GM13977 (cell line): Measurements from ENCODE around the gene NANP.

Source experiments
- DNase-seq: peaks from one replicate; pipeline ENCODE4 v3.0.0; 2012; ENCODE audit warnings: low spot score
- in situ Hi-C: fragments of 300-500 bp; cut with MboI; formaldehyde crosslinking; loops from one replicate; pipeline ENCODE4 v1.12.0; 2022; ENCODE audit warnings: low sequenced_read_pairs, low pct_unique_long_range_greater_than_20kb, mixed read lengths, inconsistent platforms; ENCODE audit not compliant: unreplicated experiment
- TF ChIP-seq, protein P1 (sequence below): IDR thresholded peaks from 2 replicates; pipeline ENCODE4 v1.5.1; 2012; ENCODE audit warnings: mild to moderate bottlenecking, control low read depth; ENCODE audit not compliant: insufficient read depth; ENCODE audit errors: extremely low read depth, missing control alignments

NANP gene

DNA sequence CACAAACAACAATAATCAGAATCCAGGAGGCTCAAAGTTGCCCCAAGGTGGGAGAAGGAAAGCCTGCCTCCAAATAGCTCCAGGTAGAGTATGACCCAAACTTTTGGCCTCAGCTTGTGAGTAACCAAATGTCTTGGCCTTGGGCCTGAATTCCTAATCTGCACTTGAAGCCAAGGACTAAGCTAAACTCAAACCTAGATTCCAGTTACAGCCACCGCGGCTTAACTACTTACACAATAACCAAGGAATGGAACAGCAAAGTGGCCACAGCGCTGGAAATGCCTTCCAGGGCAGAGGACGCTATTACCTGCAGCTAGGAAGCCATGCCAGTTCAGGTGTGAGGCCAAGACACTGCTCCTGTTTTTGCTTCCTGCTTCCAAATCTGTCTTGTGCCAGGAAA, 43.1 kb downstream of the NANP start:
- DNase-seq, result no peak
- in situ Hi-C loops, result no loop called here
- TF ChIP-seq, protein P1, sequence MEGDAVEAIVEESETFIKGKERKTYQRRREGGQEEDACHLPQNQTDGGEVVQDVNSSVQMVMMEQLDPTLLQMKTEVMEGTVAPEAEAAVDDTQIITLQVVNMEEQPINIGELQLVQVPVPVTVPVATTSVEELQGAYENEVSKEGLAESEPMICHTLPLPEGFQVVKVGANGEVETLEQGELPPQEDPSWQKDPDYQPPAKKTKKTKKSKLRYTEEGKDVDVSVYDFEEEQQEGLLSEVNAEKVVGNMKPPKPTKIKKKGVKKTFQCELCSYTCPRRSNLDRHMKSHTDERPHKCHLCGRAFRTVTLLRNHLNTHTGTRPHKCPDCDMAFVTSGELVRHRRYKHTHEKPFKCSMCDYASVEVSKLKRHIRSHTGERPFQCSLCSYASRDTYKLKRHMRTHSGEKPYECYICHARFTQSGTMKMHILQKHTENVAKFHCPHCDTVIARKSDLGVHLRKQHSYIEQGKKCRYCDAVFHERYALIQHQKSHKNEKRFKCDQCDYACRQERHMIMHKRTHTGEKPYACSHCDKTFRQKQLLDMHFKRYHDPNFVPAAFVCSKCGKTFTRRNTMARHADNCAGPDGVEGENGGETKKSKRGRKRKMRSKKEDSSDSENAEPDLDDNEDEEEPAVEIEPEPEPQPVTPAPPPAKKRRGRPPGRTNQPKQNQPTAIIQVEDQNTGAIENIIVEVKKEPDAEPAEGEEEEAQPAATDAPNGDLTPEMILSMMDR, result no peak

DNA sequence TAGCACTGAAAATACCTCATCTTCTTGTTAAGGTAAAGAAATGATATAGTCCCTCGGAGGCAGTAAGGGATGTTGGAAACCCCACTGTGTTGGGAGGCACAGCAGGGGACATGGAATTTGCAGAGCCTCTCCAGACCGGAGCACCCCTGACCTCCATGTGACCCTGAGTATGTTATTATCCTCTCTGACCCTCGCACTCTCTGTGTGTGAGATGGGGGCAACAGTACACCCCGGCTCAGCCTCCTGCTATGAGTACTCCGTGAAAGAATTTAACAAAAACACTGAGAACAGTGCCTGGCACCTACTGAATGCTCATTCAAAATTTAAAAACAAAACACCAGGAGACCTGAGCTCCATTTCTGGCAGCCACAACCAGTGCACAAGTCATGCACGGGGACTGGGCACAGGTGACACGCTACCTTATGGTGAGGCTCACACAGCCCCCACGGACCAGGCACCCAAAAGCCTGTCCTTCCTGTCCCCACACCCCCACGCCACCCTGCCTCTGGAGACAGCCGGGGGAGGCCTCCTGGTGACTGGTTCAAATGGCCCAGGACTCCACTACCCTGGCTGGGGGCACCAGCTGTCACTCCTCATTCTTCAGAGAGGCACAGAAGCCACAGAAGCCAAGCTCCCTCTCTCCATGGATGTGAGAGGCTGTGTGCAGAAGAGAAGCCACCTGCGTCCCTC, 44.6 kb downstream of the NANP start:
- in situ Hi-C loops, result no loop called here
- TF ChIP-seq, protein P1, result no peak
- no peak for DNase-seq

DNA sequence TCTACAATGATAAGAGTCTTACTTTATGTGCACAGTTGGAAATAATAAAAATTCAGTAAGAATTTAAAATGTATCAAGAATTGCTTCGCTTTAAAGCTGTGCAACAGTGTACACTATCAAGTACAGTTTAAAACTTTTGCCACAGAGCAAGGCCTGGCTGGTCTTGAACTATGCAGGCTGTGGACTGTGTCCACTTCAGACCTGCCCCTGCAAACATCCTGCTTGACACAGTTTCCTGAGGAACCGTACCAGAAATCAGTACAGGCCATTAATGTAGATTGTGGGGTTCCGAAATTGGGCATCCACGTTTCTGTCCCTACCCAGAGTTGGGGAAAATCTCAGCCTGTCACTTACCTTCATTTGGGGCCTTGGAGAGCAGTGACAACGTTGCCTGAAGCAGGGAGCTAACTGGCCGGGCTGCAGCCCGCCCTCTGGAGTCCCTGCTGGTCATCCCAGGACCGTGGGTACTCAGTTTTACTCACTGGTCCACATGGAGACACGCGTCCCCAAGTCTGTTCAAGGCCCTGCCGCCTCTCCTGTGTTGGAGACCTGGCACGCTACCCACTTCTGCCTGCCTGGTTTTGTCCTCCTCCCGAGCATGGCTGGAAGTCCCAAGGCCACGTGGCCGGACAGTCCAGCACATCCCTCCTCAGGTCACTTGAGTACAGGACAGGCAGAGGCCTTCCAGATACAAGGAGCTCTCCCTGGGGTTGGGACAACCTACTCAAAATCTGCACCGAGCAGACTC, 46.9 kb downstream of the NANP start:
- TF ChIP-seq, protein P1, result no peak
- in situ Hi-C loops, result no loop called here
- no peak for DNase-seq

DNA sequence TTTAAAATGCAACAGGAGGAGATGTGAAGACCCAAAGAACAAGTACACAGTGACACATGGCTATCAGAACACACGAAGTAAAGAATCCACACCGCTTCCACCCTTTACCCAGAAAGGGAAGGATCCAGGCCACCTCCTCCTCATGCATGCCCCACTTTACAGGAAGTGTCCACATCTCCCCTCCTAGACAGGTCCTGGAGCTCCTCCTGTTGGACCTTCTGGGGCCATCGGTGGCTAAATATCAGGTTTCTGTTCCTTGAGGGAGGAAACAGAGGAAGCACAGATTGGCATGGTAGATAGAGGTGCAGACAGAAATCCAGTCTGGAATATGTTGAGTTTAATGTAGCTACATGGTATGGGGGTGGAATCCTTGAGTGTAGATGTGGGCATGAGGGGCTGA, 49.4 kb downstream of the NANP start:
- TF ChIP-seq, protein P1, result no peak
- in situ Hi-C loops, result no loop called here
- DNase-seq, result no peak

DNA sequence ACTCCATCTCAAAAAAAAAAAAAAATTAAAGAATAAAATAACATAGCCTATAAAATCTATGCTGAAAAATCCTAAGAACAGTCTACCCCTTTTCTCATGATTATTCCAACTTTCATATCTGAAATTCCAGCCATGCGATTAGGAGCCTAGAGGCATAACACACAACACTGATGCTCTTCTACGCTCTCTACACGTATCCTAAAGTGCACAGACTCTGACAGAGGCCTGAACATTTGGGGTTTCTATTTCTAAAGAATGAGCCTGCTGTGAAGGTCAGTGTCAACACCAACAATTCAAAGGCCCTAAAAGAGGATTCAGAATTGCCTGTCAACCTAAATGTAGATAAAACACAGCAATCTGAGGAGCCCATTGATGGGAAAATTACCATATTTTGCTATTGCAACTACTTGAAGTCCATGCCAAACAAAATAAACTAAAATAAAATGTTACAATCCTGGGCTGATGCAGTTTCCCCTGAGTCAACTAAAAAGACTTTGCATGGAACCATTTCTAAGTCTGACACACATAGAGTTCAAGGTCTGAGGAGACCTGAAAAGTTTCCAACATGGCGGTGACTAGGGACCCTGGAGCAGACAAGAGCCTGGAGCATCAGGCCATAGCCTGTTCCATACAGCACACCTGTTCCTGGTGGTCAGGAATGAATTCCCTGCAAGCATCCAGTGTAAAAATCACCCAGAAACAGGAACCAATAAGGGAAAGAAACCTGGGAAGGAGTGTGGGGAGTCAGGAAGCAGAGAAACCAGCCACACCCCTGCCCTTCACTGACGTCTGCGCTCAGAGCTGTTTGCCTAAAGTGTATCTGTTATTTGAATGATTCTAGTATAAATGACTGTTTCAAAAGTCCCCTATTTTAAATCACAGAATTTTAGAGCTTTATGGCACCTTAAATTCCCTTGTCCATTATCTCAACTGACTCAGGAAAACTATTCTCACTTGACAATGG, 50.2 kb downstream of the NANP start:
- DNase-seq, result no peak
- in situ Hi-C loops, result no loop called here

DNA sequence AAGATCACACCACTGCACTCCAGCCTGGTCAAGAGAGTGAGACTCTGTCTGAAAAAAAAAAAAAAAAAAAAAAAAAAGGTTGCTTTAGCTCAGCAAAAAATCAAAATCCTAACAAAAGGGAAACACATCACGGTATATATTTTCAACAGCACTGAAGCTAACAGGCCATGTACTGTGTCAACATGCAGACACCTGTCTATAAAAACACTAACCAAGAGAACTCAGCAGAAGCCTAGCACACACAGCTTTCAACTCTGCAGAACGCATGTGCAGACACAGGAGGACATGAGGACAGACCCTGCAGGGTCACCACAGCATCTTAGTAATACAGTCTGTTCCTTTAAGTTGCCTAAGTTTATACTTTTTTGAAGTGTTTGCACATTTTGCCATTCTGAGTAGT, 52.0 kb downstream of the NANP start:
- in situ Hi-C loops, result no loop called here
- no peak for DNase-seq
- TF ChIP-seq, protein P1, result no peak

More for the DNA sequence above, 50.2 kb downstream of the NANP start:
- TF ChIP-seq, protein P1, result no peak
